HEK293 (cell line): Measurements from ENCODE around the gene LSM3.

ENCODE experiments used
- CTCF ChIA-PET: fragments of 350-600 bp; formaldehyde crosslinking; extraction: SDS; loops from one replicate; lab custom pipeline; 2021; ENCODE audit warnings: antibody characterized with exemption; lab: Yijun Ruan, JAX
- POLR2A ChIA-PET: fragments of 300-600 bp; formaldehyde crosslinking; extraction: SDS; loops from one replicate; lab custom pipeline; 2020; ENCODE audit warnings: antibody characterized with exemption, inconsistent platforms; lab: Yijun Ruan, JAX
- H3K27ac ChIP-seq: fragments of 200-500 bp; sonication (Bioruptor generic); 2 replicates; pipeline ENCODE4 v1.5.1; 2014; ENCODE audit warnings: low read depth, low read length, control low read depth, inconsistent platforms; ENCODE audit errors: extremely low read depth
- H3K36me3 ChIP-seq, 2 experiments: fragments of 200-500 bp in 1 of 2; sonication (Bioruptor generic) in 1 of 2; 1 replicate in 1 of 2; 2 replicates in 1 of 2; pipeline ENCODE4 v1.5.1; 2014 to 2017; ENCODE audit warnings: inconsistent platforms in 2 of 2, low read length in 2 of 2; ENCODE audit not compliant: control insufficient read depth in 2 of 2, insufficient read depth in 1 of 2
- H3K4me1 ChIP-seq: fragments of 200-500 bp; sonication (Bioruptor generic); 2 replicates; pipeline ENCODE4 v1.5.1; 2014; ENCODE audit warnings: mild to moderate bottlenecking, low read length, inconsistent platforms; ENCODE audit not compliant: control insufficient read depth, insufficient read depth
- H3K4me3 ChIP-seq: 2 replicates; pipeline ENCODE4 v1.5.1; 2011; ENCODE audit warnings: low read depth, mild to moderate bottlenecking, control low read depth, low read length, moderate library complexity
- H3K9me3 ChIP-seq: fragments of 200-500 bp; sonication (Bioruptor generic); 2 replicates; pipeline ENCODE4 v1.5.1; 2014; ENCODE audit warnings: low read depth, low read length, inconsistent platforms; ENCODE audit not compliant: control insufficient read depth, insufficient read depth
- ATF2 ChIP-seq: fragments of 450-650 bp; formaldehyde crosslinking; IDR thresholded peaks from 2 replicates; pipeline ENCODE4 v1.5.1; 2016; ENCODE audit warnings: missing biosample characterization, missing genetic modification characterization, low read depth
- GFI1B ChIP-seq: fragments of 450-650 bp; formaldehyde crosslinking; IDR thresholded peaks from 2 replicates; pipeline ENCODE4 v1.5.1; 2016; ENCODE audit warnings: missing biosample characterization, missing genetic modification characterization
- KLF10 ChIP-seq: fragments of 450-650 bp; IDR thresholded peaks from 2 replicates; pipeline ENCODE4 v1.5.1; 2018; ENCODE audit warnings: missing biosample characterization, mild to moderate bottlenecking, missing genetic modification characterization
- PATZ1 ChIP-seq: fragments of 450-650 bp; formaldehyde crosslinking; IDR thresholded peaks from 2 replicates; pipeline ENCODE4 v1.5.1; 2016; ENCODE audit warnings: missing biosample characterization, missing genetic modification characterization
- REST ChIP-seq: fragments of 450-650 bp; formaldehyde crosslinking; IDR thresholded peaks from 2 replicates; pipeline ENCODE4 v1.5.1; 2016; ENCODE audit warnings: missing biosample characterization, missing genetic modification characterization
- ZBTB21 ChIP-seq: fragments of 450-650 bp; formaldehyde crosslinking; IDR thresholded peaks from 2 replicates; pipeline ENCODE4 v1.5.1; 2017; ENCODE audit warnings: missing biosample characterization, missing genetic modification characterization
- ZNF266 ChIP-seq: fragments of 450-650 bp; formaldehyde crosslinking; IDR thresholded peaks from 2 replicates; pipeline ENCODE4 v1.5.1; 2016; ENCODE audit warnings: missing biosample characterization, missing genetic modification characterization, low read depth
- ZNF280C ChIP-seq: fragments of 450-650 bp; formaldehyde crosslinking; IDR thresholded peaks from 2 replicates; pipeline ENCODE4 v1.5.1; 2016; ENCODE audit warnings: missing biosample characterization, missing genetic modification characterization
- ZNF341 ChIP-seq: fragments of 450-650 bp; formaldehyde crosslinking; IDR thresholded peaks from 2 replicates; pipeline ENCODE4; 2016; ENCODE audit warnings: low read depth, missing biosample characterization, missing genetic modification characterization
- ZNF394 ChIP-seq: fragments of 450-650 bp; formaldehyde crosslinking; IDR thresholded peaks from 2 replicates; pipeline ENCODE4 v1.5.1; 2016; ENCODE audit warnings: missing biosample characterization, missing genetic modification characterization, mild to moderate bottlenecking, moderate library complexity, borderline replicate concordance
- ZNF423 ChIP-seq: fragments of 450-650 bp; formaldehyde crosslinking; IDR thresholded peaks from 2 replicates; pipeline ENCODE4 v1.5.1; 2016; ENCODE audit warnings: missing biosample characterization, missing genetic modification characterization
- ZNF555 ChIP-seq: fragments of 450-650 bp; formaldehyde crosslinking; conservative IDR thresholded peaks from 2 replicates; pipeline ENCODE4 v1.5.1; 2017; ENCODE audit warnings: missing biosample characterization, mild to moderate bottlenecking, missing genetic modification characterization, inconsistent platforms
- ZNF610 ChIP-seq: fragments of 450-650 bp; formaldehyde crosslinking; IDR thresholded peaks from 2 replicates; pipeline ENCODE4 v1.5.1; 2016; ENCODE audit warnings: missing biosample characterization, missing genetic modification characterization, borderline replicate concordance
- ZNF776 ChIP-seq: fragments of 450-650 bp; formaldehyde crosslinking; IDR thresholded peaks from 2 replicates; pipeline ENCODE4 v1.5.0; 2017; ENCODE audit warnings: missing biosample characterization, missing genetic modification characterization, borderline replicate concordance
- TF ChIP-seq, protein P1 (sequence below): fragments of 450-650 bp; formaldehyde crosslinking; IDR thresholded peaks from 2 replicates; pipeline ENCODE4 v1.5.1; 2016; ENCODE audit warnings: missing biosample characterization, missing genetic modification characterization

LSM3 gene

GRCh38 chr3:14156843-14157561 is 21.6 kb upstream of the LSM3 start (continued):
- TF ChIP-seq ZNF280C (tag by site-specific recombination) (no peak), ZNF423 (no peak), ZNF266 (tag by site-specific recombination) (no peak), ZNF341 (tag by site-specific recombination) (no peak)
- TF ChIP-seq, protein P1, sequence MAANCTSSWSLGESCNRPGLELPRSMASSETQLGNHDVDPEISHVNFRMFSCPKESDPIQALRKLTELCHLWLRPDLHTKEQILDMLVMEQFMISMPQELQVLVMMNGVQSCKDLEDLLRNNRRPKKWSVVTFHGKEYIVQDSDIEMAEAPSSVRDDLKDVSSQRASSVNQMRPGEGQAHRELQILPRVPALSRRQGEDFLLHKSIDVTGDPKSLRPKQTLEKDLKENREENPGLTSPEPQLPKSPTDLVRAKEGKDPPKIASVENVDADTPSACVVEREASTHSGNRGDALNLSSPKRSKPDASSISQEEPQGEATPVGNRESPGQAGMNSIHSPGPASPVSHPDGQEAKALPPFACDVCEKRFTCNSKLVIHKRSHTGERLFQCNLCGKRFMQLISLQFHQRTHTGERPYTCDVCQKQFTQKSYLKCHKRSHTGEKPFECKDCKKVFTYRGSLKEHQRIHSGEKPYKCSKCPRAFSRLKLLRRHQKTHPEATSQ (tag by site-specific recombination), result no peak

DNA sequence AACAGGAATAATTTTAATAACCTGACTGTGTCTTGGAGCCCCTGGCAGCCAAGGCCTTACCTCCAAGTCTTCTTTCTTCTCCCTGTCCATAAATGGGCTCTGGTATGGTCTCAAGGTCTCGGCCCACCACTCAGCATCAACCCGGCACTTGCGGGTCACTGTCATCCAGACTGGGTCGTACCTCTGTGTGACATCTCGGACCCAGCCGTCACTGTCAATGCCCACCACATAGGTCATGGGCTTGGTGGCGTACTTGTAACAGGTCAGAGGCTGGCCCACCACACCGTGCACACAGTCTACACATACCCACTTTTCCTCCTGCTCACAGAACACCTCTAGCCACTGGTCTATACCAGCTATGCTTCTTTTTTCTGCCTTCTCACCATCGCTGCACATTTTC is 20.7 kb upstream of the LSM3 start:
- no peak overlapping the region for H3K4me3 ChIP-seq
- H3K36me3 ChIP-seq, result peaks cover 28 to 96% of the 10 kb centered on the region in 2 experiments
- TF ChIP-seq KLF10 (no peak), ZNF341 (tag by site-specific recombination) (no peak), ATF2 (no peak), ZNF776 (tag by site-specific recombination) (no peak), ZNF423 (no peak), ZNF555 (tag by site-specific recombination) (no peak), ZNF610 (tag by site-specific recombination) (no peak), GFI1B (tag by site-specific recombination) (no peak), ZBTB21 (tag by site-specific recombination) (no peak), PATZ1 (tag by site-specific recombination) (no peak), ZNF394 (no peak), REST (tag by site-specific recombination) (no peak)
- TF ChIP-seq, all 188 proteins: peak for 0
- ChIA-PET CTCF (interaction anchor here (0.7 kb wide), 1 partner anchor 754 kb away, joined by 3 read pairs; no protein-coding TSS in a partner anchor), POLR2A (no interaction called here)
- H3K4me1 ChIP-seq, result no peaks in the 10 kb centered on the region
- H3K9me3 ChIP-seq, result no peaks in the 10 kb centered on the region
- H3K27ac ChIP-seq, result no peak overlapping the region
